CD4-positive, alpha-beta T cell (primary cell): ENCODE results near the gene IGF1R. TPM values are rescaled to one million over a fixed set of nuclear protein-coding genes. Genes with fewer than 3 reads are reported as not detected.
A peak's percentile ranks its signal among the peaks of the same experiment; 100 is the strongest.

ENCODE experiments used
- ATAC-seq: fragments of 200-7000 bp; cut with Tn5 transposase; one replicate; pipeline ENCODE4 v1.10.0; 2022; ENCODE audit warnings: mild to moderate bottlenecking; ENCODE audit not compliant: poor library complexity
- CTCF ChIA-PET: fragments of 350-600 bp; sonication (Branson Sonifier 250); formaldehyde crosslinking; loops from one replicate; lab custom pipeline; 2021; ENCODE audit warnings: antibody characterized with exemption, inconsistent platforms; lab: Charles Lee
- POLR2A ChIA-PET: fragments of 350-600 bp; sonication (Branson Sonifier 250); formaldehyde crosslinking; loops from one replicate; lab custom pipeline; 2021; ENCODE audit warnings: antibody characterized with exemption, inconsistent platforms; lab: Charles Lee
- DNase-seq, 14 experiments: peaks; one replicate each; pipeline ENCODE4 v3.0.0-alpha.2; 2013 to 2020; ENCODE audit warnings: mixed read lengths in 2 of 14
- H3K27ac ChIP-seq, 2 donors: one replicate each; pipeline versions ENCODE4 v1.5.1 to v1.7.0; 2013; ENCODE audit warnings: low read length in 2 of 2, low read depth in 1 of 2, mild to moderate bottlenecking in 1 of 2
- H3K27me3 ChIP-seq, 2 experiments: 1 replicate in 1 of 2; 2 replicates in 1 of 2; pipeline versions ENCODE4 v1.6.1 to v1.7.0; 2013; ENCODE audit warnings: low read length in 2 of 2, control low read depth in 1 of 2, mild to moderate bottlenecking in 1 of 2, moderate library complexity in 1 of 2; ENCODE audit not compliant: insufficient read depth in 2 of 2, control insufficient read depth in 1 of 2
- H3K36me3 ChIP-seq: one replicate; pipeline ENCODE4 v1.6.1; 2013; ENCODE audit warnings: low read length, control low read depth; ENCODE audit not compliant: insufficient read depth
- H3K4me1 ChIP-seq: one replicate; pipeline ENCODE4 v1.6.1; 2013; ENCODE audit warnings: low read length, control low read depth; ENCODE audit not compliant: insufficient read depth
- H3K4me3 ChIP-seq: one replicate; pipeline ENCODE4 v1.5.1; 2013; ENCODE audit warnings: mild to moderate bottlenecking, low read length, moderate library complexity
- H3K9me3 ChIP-seq, 2 experiments: 1 replicate in 1 of 2; 2 replicates in 1 of 2; pipeline versions ENCODE4 v1.6.1 to v1.7.0; 2013; ENCODE audit warnings: low read length in 2 of 2, mild to moderate bottlenecking in 2 of 2, control low read depth in 1 of 2, moderate library complexity in 1 of 2; ENCODE audit not compliant: control insufficient read depth in 1 of 2, insufficient read depth in 1 of 2
- H3K27ac Mint-ChIP-seq: one replicate; pipeline ENCODE4 v1.8.0; 2020; ENCODE audit warnings: mixed read lengths
- H3K27me3 Mint-ChIP-seq: one replicate; pipeline ENCODE4 v1.8.0; 2021; ENCODE audit warnings: mixed read lengths
- H3K36me3 Mint-ChIP-seq: one replicate; pipeline ENCODE4 v1.8.0; 2021; ENCODE audit warnings: low read depth, mixed read lengths
- H3K4me1 Mint-ChIP-seq: one replicate; pipeline ENCODE4 v1.8.0; 2021; ENCODE audit warnings: low read depth, mixed read lengths
- H3K4me3 Mint-ChIP-seq: one replicate; pipeline ENCODE4 v1.8.0; 2020; ENCODE audit warnings: mild to moderate bottlenecking, mixed read lengths
- H3K9me3 Mint-ChIP-seq: one replicate; pipeline ENCODE4 v1.8.0; 2020; ENCODE audit warnings: mixed read lengths
- intact Hi-C, 2 experiments: fragments of 100-400 bp; cut with DNase I in 1 of 2; cut with micrococcal nuclease in 1 of 2; formaldehyde crosslinking; loops; one replicate each; pipeline versions ENCODE4 v1.15.1 to v1.9.0; 2023 to 2025; cut with DNase I, micrococcal nuclease
- total RNA-seq, 174 experiments: library from RNA in 2 of 174; stranded (reverse) in 2 of 174; gene quantifications; one replicate each; pipeline ENCODE4 v1.2.3 and lab custom pipeline; 2021 to 2026
- TF ChIP-seq, protein P1 (sequence below): fragments of 200-600 bp; IDR thresholded peaks from one replicate; pipeline ENCODE4 v1.8.0; 2022; ENCODE audit warnings: antibody characterized with exemption, mild to moderate bottlenecking

The IGF1R gene
- total RNA-seq, 2 experiments from 2014 or later, result 39.2 to 40.3 TPM

- Mint-ChIP-seq H3K27ac (no peak overlapping the region), H3K4me3 (no peak overlapping the region), H3K36me3 (peaks cover 46% of the 10 kb centered on the region), H3K9me3 (peaks cover under 1% of the 10 kb centered on the region), H3K27me3 (no peaks in the 10 kb centered on the region), H3K4me1 (peaks cover 34% of the 10 kb centered on the region)
- Histone ChIP-seq H3K4me1 (peaks cover 11% of the 10 kb centered on the region), H3K36me3 (peaks cover 4% of the 10 kb centered on the region), H3K27ac (no peak overlapping the region), H3K27me3 (no peaks in the 10 kb centered on the region), H3K4me3 (no peak overlapping the region), H3K9me3 (peaks cover 0 to 6% of the 10 kb centered on the region in 2 experiments)
- TF ChIP-seq, protein P1, sequence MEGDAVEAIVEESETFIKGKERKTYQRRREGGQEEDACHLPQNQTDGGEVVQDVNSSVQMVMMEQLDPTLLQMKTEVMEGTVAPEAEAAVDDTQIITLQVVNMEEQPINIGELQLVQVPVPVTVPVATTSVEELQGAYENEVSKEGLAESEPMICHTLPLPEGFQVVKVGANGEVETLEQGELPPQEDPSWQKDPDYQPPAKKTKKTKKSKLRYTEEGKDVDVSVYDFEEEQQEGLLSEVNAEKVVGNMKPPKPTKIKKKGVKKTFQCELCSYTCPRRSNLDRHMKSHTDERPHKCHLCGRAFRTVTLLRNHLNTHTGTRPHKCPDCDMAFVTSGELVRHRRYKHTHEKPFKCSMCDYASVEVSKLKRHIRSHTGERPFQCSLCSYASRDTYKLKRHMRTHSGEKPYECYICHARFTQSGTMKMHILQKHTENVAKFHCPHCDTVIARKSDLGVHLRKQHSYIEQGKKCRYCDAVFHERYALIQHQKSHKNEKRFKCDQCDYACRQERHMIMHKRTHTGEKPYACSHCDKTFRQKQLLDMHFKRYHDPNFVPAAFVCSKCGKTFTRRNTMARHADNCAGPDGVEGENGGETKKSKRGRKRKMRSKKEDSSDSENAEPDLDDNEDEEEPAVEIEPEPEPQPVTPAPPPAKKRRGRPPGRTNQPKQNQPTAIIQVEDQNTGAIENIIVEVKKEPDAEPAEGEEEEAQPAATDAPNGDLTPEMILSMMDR, result no peak
- DNase-seq (no peak), ATAC-seq (no peak)
- intact Hi-C loops, result loop anchor here (5.0 to 10.0 kb wide), 2 partner anchors 50 to 52 kb away; no protein-coding TSS in a partner anchor
- ChIA-PET CTCF (no interaction called here), POLR2A (no interaction called here)
These were observed 58.6 kb downstream of the IGF1R start for GRCh38 chr15:98706986-98707385.

- ATAC-seq (no peak), DNase-seq (no peak)
- Mint-ChIP-seq H3K27me3 (no peaks in the 10 kb centered on the region), H3K4me1 (peaks cover 37% of the 10 kb centered on the region), H3K9me3 (peaks cover 2% of the 10 kb centered on the region), H3K27ac (peak overlapping the region; percentile 27), H3K4me3 (no peak overlapping the region), H3K36me3 (peaks cover 56% of the 10 kb centered on the region)
- TF ChIP-seq, protein P1, result no peak
- Histone ChIP-seq H3K27ac (no peak overlapping the region), H3K27me3 (no peaks in the 10 kb centered on the region), H3K9me3 (peaks cover 4 to 7% of the 10 kb centered on the region in 2 experiments), H3K4me3 (no peak overlapping the region), H3K36me3 (peaks cover 4% of the 10 kb centered on the region), H3K4me1 (peaks cover 7% of the 10 kb centered on the region)
- intact Hi-C loops, result loop anchor here (5.0 to 10.0 kb wide), 2 partner anchors 51 to 53 kb away; no protein-coding TSS in a partner anchor
- ChIA-PET CTCF (no interaction called here), POLR2A (no interaction called here)
These were observed 59.8 kb downstream of the IGF1R start for GRCh38 chr15:98708037-98708590.

GRCh38 chr15:98711810-98712209, 63.5 kb downstream of the IGF1R start:
- H3K4me1 ChIP-seq, result peaks cover 38% of the 10 kb centered on the region
- TF ChIP-seq, protein P1, result no peak
- Mint-ChIP-seq H3K36me3 (peaks cover 52% of the 10 kb centered on the region), H3K27me3 (no peaks in the 10 kb centered on the region), H3K9me3 (peaks cover 2% of the 10 kb centered on the region), H3K27ac (peak overlapping the region; percentile 27), H3K4me1 (peaks cover 64% of the 10 kb centered on the region), H3K4me3 (no peak overlapping the region)
- no peaks in the 10 kb centered on the region for H3K27me3 ChIP-seq
- peaks cover 4% of the 10 kb centered on the region for H3K36me3 ChIP-seq
- H3K27ac ChIP-seq, result no peak overlapping the region
- intact Hi-C loops, result no loop called here
- H3K9me3 ChIP-seq, result peaks cover 4 to 7% of the 10 kb centered on the region in 2 experiments
- H3K4me3 ChIP-seq, result no peak overlapping the region
- ATAC-seq, result no peak
- ChIA-PET CTCF (no interaction called here), POLR2A (no interaction called here)
- DNase-seq, result no peak
